Hair follicular keratinocyte (primary cell): ENCODE data around the gene ZNF143. TPM values are rescaled to one million over a fixed set of nuclear protein-coding genes. Genes with fewer than 3 reads are reported as not detected.

ENCODE experiments used
- total RNA-seq: library from RNA; depleted of rRNA; stranded (reverse); fragments of >200 nt; gene quantifications from 2 replicates; pipeline ENCODE4 v1.2.3, GENCODE V29; 2015

The ZNF143 gene
- 15.8 and 23.7 TPM in 2 replicates for total RNA-seq

DNA sequence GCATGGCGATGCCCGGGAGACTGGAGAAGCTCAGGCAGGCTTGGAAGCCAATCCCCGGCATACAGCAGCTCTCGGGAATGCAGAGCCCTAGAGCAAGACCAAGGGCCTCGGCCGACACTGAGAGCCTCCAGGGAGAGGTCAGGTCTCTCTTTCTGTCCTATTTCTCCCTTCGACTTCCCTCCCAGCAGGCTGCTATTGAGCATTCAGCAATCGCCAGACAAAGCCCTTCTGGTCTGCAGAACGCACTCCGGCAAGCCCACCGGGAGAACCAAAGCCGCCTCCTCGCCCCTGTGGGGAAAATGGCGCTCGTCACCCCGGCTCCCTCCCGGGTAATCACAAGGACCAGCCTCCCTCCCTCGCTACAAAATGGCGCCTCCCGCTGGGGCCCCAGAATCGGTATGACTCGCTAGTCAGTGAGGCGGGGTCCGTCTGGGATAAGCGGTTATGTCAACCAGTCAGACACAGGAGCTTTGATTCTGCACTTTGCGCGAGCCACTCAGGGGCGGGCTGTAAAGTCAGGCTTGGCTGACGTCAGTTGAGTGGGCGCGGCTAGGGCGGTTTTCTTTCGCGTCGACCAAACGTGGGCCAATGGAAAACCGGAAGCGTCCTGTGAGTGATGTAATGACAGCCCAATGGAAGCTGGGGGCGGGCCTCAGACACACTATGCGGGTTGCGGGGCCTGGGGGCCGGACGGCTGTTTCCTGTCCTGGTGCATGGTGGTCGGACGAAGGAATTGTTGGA lies at the start of gene ZNF143:
ZNF143 (plus strand) TSS at position 691 of the 741 bp plus-strand sequence. CDS start 10,297 bp downstream, outside the sequence.

DNA sequence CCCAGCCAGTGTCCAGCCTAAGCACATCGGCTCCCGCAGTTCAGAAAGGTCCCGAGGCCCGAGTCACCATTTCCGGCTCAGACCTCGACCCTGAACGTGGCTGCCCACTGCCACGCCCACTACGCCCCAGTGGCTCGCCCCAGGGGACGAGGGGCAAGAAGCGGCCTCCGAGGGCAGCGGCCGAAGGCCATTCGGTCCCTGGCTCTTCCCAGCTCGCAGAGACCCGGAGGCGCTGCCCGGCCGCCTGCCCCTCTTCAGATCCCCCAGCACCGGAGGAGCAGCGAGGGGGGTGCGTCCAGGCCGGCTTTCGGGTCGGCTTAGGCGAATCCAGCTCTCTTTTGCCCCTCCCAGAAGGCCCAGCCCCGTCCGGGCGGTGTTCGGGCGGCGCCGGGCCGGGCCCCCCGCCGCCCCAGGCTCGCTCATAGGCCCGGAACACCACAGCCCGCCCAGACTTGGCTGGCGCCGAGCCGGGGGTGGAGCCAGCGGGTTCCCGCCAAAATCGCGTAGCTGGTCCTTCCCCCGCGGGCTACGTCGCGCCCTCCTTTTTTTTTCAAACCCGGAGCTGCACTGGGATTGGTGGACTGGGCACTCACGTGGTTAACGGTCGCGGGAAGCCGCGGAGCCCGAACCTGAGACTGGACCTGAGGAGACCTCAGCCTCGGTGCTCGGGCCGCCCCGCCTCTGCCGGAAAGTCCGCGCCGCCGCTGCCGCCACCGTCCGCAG lies 112.4 kb downstream of the ZNF143 start, which contains the start of gene WEE1:
WEE1 (plus strand) TSS at position 619 of the 723 bp plus-strand sequence. CDS start 264 bp downstream, outside the sequence.

Other genes starting within 250 kb of the ZNF143 start
- 18.5 and 21.2 TPM in 2 replicates for gene DENND5A, start 195.7 kb upstream of the ZNF143 start, total RNA-seq
- gene TMEM41B, start 146.4 kb upstream of the ZNF143 start, total RNA-seq, result 55.2 and 60.7 TPM in 2 replicates
- gene IPO7, start 76.4 kb upstream of the ZNF143 start, total RNA-seq, result 60.3 and 70.4 TPM in 2 replicates
- 17.2 and 31.4 TPM in 2 replicates for gene WEE1, start 112.7 kb downstream of the ZNF143 start, total RNA-seq
- gene SWAP70, start 203.1 kb downstream of the ZNF143 start, total RNA-seq, result 11.1 and 13.2 TPM in 2 replicates